Common myeloid progenitor, CD34-positive (primary cell): ENCODE results near the gene WFDC1.

Experiments used
- CTCF ChIA-PET: fragments of 350-600 bp; sonication (Branson Sonifier 250); formaldehyde crosslinking; loops from one replicate; lab custom pipeline; 2021; ENCODE audit warnings: antibody characterized with exemption; lab: Charles Lee
- POLR2A ChIA-PET: fragments of 350-600 bp; sonication (Branson Sonifier 250); formaldehyde crosslinking; loops from one replicate; lab custom pipeline; 2021; ENCODE audit warnings: antibody characterized with exemption; lab: Charles Lee
- DNase-seq, 3 donors: peaks; one replicate each; pipeline versions ENCODE4 v3.0.0 to v3.0.0-alpha.2; 2013
- H3K27ac ChIP-seq, 2 experiments: 1 replicate in 1 of 2; 2 replicates in 1 of 2; pipeline ENCODE4 v1.7.0; 2013; ENCODE audit warnings: inconsistent platforms in 2 of 2, low read length in 2 of 2, mild to moderate bottlenecking in 2 of 2, low read depth in 1 of 2, moderate library complexity in 1 of 2; ENCODE audit not compliant: severe bottlenecking in 2 of 2, insufficient read depth in 1 of 2, poor library complexity in 1 of 2
- H3K27me3 ChIP-seq, 5 experiments: replicated peaks in 2 of 5; 1 replicate in 3 of 5; 2 replicates in 2 of 5; pipeline versions ENCODE4 v1.6.1 to v1.7.0; 2013; ENCODE audit warnings: low read length in 4 of 5, mild to moderate bottlenecking in 2 of 5, moderate library complexity in 2 of 5, inconsistent platforms in 1 of 5; ENCODE audit not compliant: insufficient read depth in 5 of 5, control insufficient read depth in 4 of 5
- H3K36me3 ChIP-seq, 4 experiments: 1 replicate in 2 of 4; 2 replicates in 2 of 4; pipeline versions ENCODE4 v1.6.1 to v1.7.0; 2013; ENCODE audit warnings: low read length in 3 of 4, control low read depth in 1 of 4, mild to moderate bottlenecking in 1 of 4; ENCODE audit not compliant: control insufficient read depth in 4 of 4, insufficient read depth in 4 of 4
- H3K4me1 ChIP-seq, 4 experiments: 1 replicate in 3 of 4; 2 replicates in 1 of 4; pipeline versions ENCODE4 v1.6.1 to v1.7.1; 2013; ENCODE audit warnings: low read length in 3 of 4, mild to moderate bottlenecking in 3 of 4, control low read depth in 1 of 4, inconsistent platforms in 1 of 4, moderate library complexity in 1 of 4; ENCODE audit not compliant: control insufficient read depth in 4 of 4, insufficient read depth in 4 of 4; ENCODE audit errors: control extremely low read depth in 1 of 4
- H3K4me3 ChIP-seq, 7 experiments: 1 replicate in 4 of 7; 2 replicates in 3 of 7; pipeline versions ENCODE4 v1.5.1 to v1.7.0; 2013; ENCODE audit warnings: mild to moderate bottlenecking in 7 of 7, low read length in 6 of 7, moderate library complexity in 6 of 7, inconsistent platforms in 2 of 7, low read depth in 2 of 7, control low read depth in 1 of 7; ENCODE audit not compliant: insufficient read depth in 4 of 7, control insufficient read depth in 1 of 7; ENCODE audit errors: extremely low read depth in 1 of 7
- H3K9me3 ChIP-seq, 5 experiments: 1 replicate in 4 of 5; 2 replicates in 1 of 5; pipeline versions ENCODE4 v1.6.1 to v1.7.1; 2013; ENCODE audit warnings: low read length in 4 of 5, mild to moderate bottlenecking in 2 of 5, inconsistent platforms in 1 of 5, low read depth in 1 of 5, moderate library complexity in 1 of 5; ENCODE audit not compliant: control insufficient read depth in 4 of 5, insufficient read depth in 2 of 5; ENCODE audit errors: control extremely low read depth in 1 of 5
- WGBS: methylation state at CpG from one replicate; pipeline ENCODE4 v1.1.5; 2013; ENCODE audit not compliant: insufficient coverage; 5-methylcytosine and 5-hydroxymethylcytosine counted together

The WFDC1 gene

GRCh38 chr16:84347161-84347560, 52.5 kb downstream of the WFDC1 start:
- ChIA-PET POLR2A (no interaction called here), CTCF (no interaction called here)
- no peak for DNase-seq
- Histone ChIP-seq H3K27ac (no peak overlapping the region), H3K9me3 (no peaks in the 10 kb centered on the region), H3K4me1 (no peaks in the 10 kb centered on the region), H3K27me3 (peaks cover 0 to 8% (median 0%) of the 10 kb centered on the region in 5 experiments), H3K36me3 (no peaks in the 10 kb centered on the region), H3K4me3 (no peak overlapping the region)
- WGBS, result 92% methylated on average over 9 of the region's 9 CpGs

DNA sequence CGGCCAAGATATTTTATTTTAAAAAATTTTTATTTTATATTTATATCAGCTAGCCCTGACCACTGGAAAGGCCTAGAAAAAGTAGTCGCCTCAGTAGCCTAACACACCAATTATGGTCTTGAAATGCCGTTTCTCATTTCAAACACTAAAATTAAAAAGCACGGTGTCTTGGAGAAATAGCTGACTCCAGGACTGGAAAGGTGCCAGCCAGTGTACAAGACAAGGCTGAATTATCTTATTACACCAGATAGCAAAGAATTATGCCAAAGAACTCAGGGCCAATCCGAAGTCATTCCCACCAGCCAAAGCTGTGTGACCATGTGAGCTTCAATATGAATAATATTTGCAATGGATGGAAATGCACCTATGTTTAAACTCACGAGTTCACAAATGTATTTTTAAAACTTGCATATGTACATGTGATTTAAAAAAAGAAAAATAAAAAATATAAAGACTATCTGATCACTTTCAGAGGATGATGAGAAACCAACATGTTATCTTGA, 53.8 kb downstream of the WFDC1 start:
- H3K4me1 ChIP-seq, result no peaks in the 10 kb centered on the region
- no peaks in the 10 kb centered on the region for H3K36me3 ChIP-seq
- ChIA-PET CTCF (no interaction called here), POLR2A (no interaction called here)
- no peaks in the 10 kb centered on the region for H3K9me3 ChIP-seq
- H3K27ac ChIP-seq, result no peak overlapping the region
- peaks cover 0 to 8% (median 0%) of the 10 kb centered on the region in 5 experiments for H3K27me3 ChIP-seq
- DNase-seq, result no peak
- no peak overlapping the region for H3K4me3 ChIP-seq
- 100% methylated on average over 2 of the region's 6 CpGs for WGBS

- no peak overlapping the region for H3K27ac ChIP-seq
- CTCF ChIA-PET, result no interaction called here
- no peak for DNase-seq
Measured at GRCh38 chr16:84349862-84350684, 55.4 kb downstream of the WFDC1 start.

DNA sequence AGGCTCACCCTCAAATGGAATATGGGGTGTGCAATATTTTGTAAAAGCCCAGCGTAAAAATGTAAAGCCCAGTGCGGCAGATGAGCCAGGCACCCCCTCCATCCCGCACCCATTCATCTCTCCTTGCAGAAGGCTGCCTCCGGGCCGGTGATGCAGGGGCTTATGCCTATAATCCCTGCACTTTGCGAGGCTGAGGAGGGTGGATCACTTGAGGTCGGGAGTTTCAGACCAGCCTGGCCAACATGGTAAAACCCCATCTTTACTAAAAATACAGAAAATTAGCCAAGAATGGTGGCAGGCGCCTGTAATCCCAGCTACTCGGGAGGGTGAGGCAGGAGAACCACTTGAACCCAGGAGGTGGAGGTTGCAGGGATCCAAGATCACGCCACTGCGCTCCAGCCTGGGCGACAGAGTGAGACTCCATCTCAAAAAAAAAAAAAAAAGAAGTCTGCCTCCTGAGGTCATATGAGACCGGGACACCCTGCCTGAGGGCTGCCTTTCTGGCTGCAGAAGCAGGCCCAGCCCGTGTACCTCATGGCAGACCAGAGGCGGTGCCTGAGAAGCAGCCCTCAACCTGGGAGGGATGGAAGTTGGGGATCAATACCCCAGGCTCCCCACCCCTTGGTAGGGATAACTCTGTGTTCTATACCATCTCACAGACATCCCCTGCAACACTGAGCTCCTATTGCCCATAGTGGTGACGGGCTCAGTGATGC, 56.2 kb downstream of the WFDC1 start:
- 96% methylated on average over 8 of the region's 16 CpGs for WGBS

More at GRCh38 chr16:84349862-84350684, 55.4 kb downstream of the WFDC1 start:
- WGBS, result 89% methylated on average over 11 of the region's 11 CpGs
- H3K9me3 ChIP-seq, result no peaks in the 10 kb centered on the region
- peaks cover 0 to 8% (median 0%) of the 10 kb centered on the region in 5 experiments for H3K27me3 ChIP-seq
- no peaks in the 10 kb centered on the region for H3K4me1 ChIP-seq
- H3K36me3 ChIP-seq, result no peaks in the 10 kb centered on the region
- no peak overlapping the region for H3K4me3 ChIP-seq
- POLR2A ChIA-PET, result no interaction called here

DNA sequence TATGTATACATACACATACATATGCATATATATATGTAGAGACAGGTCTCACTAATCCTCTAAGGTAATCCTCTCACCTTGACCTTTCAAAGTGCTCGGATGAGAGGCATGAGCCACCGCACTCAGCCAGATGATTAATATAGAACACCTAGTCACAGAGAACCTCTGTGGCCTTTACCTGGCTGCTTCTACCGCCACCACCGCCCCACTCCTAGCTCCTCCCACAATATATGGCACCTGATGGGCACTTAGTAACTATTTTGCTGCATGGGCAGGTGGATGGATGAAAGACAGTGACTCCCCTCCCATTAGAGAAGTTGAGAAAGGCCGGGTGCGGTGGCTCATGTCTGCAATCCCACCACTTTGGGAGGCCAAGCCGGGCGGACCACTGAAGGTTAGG, 57.0 kb downstream of the WFDC1 start:
- CTCF ChIA-PET, result no interaction called here
- Histone ChIP-seq H3K36me3 (no peaks in the 10 kb centered on the region), H3K9me3 (no peaks in the 10 kb centered on the region), H3K4me1 (no peaks in the 10 kb centered on the region), H3K27me3 (peaks cover 0 to 15% (median 0%) of the 10 kb centered on the region in 5 experiments), H3K4me3 (no peak overlapping the region), H3K27ac (no peak overlapping the region)
- POLR2A ChIA-PET, result no interaction called here
- DNase-seq, result no peak
- WGBS, result 100% methylated on average over 3 of the region's 8 CpGs

More for the DNA sequence above, 56.2 kb downstream of the WFDC1 start:
- H3K9me3 ChIP-seq, result no peaks in the 10 kb centered on the region
- no peak overlapping the region for H3K4me3 ChIP-seq
- H3K27me3 ChIP-seq, result peaks cover 0 to 8% (median 0%) of the 10 kb centered on the region in 5 experiments
- no peak overlapping the region for H3K27ac ChIP-seq
- no peaks in the 10 kb centered on the region for H3K36me3 ChIP-seq
- DNase-seq, result no peak
- POLR2A ChIA-PET, result no interaction called here
- CTCF ChIA-PET, result no interaction called here
- H3K4me1 ChIP-seq, result no peaks in the 10 kb centered on the region

GRCh38 chr16:84354306-84354705, 59.6 kb downstream of the WFDC1 start:
- WGBS, result 89% methylated on average over 6 of the region's 6 CpGs
- H3K36me3 ChIP-seq, result no peaks in the 10 kb centered on the region
- H3K4me1 ChIP-seq, result no peaks in the 10 kb centered on the region
- ChIA-PET CTCF (no interaction called here), POLR2A (no interaction called here)
- H3K27ac ChIP-seq, result no peak overlapping the region
- H3K4me3 ChIP-seq, result no peak overlapping the region
- DNase-seq, result no peak
- H3K27me3 ChIP-seq, result peaks cover 0 to 11% (median 0%) of the 10 kb centered on the region in 5 experiments
- no peaks in the 10 kb centered on the region for H3K9me3 ChIP-seq

DNA sequence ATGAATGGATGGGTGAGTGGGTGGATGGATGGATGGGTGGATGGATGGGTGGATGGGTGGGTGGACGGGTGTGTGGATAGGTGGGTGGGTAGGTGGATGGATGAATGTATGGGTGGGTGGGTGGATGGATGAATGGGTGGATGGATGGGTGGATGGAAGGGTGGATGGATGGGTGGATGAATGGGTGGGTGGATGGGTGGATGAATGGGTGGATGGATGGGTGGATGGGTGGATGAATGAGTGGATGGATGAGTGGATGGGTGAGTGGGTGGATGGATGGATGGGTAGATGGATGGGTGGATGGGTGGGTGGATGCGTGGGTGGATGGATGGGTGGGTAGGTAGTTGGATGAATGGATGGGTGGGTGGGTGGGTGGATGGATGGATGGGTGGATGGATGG, 60.5 kb downstream of the WFDC1 start:
- POLR2A ChIA-PET, result no interaction called here
- CTCF ChIA-PET, result interaction anchor here (1.2 kb wide), 1 partner anchor 10 kb away, joined by 4 read pairs; no protein-coding TSS in a partner anchor
- WGBS, result 100% methylated on average over 1 of the region's 2 CpGs
- Histone ChIP-seq H3K9me3 (no peaks in the 10 kb centered on the region), H3K36me3 (no peaks in the 10 kb centered on the region), H3K4me3 (no peak overlapping the region), H3K27me3 (peaks cover 0 to 10% (median 0%) of the 10 kb centered on the region in 5 experiments), H3K27ac (no peak overlapping the region), H3K4me1 (peaks cover 0 to 2% (median 2%) of the 10 kb centered on the region in 4 experiments)
- DNase-seq, result no peak
